CD14-positive monocyte (primary cell): ENCODE measurements around the gene RTCB. TPM values are rescaled to one million over a fixed set of nuclear protein-coding genes. Genes with fewer than 3 reads are reported as not detected.

ENCODE experiments used
- DNase-seq, 3 donors: peaks; one replicate each; pipeline ENCODE4 v3.0.0-alpha.2; 2011 to 2022
- H2AFZ ChIP-seq: 2 replicates; pipeline ENCODE4 v1.6.0; 2012; ENCODE audit warnings: mild to moderate bottlenecking, low read depth, low read length, inconsistent platforms; ENCODE audit not compliant: insufficient read depth, poor library complexity, severe bottlenecking
- H3K27ac ChIP-seq, 2 donors: 1 replicate in 1 of 2; 2 replicates in 1 of 2; pipeline ENCODE4 v1.5.1; 2012 to 2013; ENCODE audit warnings: low read length in 2 of 2, control low read depth in 1 of 2, inconsistent platforms in 1 of 2, low read depth in 1 of 2, mild to moderate bottlenecking in 1 of 2
- H3K27me3 ChIP-seq, 2 donors: one replicate each; pipeline versions ENCODE4 v1.6.0 to v1.6.1; 2011 to 2013; ENCODE audit warnings: low read length in 2 of 2; ENCODE audit not compliant: control insufficient read depth in 2 of 2, insufficient read depth in 2 of 2
- H3K36me3 ChIP-seq, 2 donors: replicated peaks in 1 of 2; 1 replicate in 1 of 2; 2 replicates in 1 of 2; pipeline versions ENCODE4 v1.5.1 to v1.6.1; 2012 to 2013; ENCODE audit warnings: low read length in 2 of 2, control low read depth in 1 of 2, inconsistent platforms in 1 of 2, mild to moderate bottlenecking in 1 of 2; ENCODE audit not compliant: insufficient read depth in 2 of 2, control insufficient read depth in 1 of 2
- H3K4me1 ChIP-seq, 2 donors: 1 replicate in 1 of 2; 2 replicates in 1 of 2; pipeline versions ENCODE4 v1.5.1 to v1.6.1; 2012 to 2013; ENCODE audit warnings: low read length in 2 of 2, control low read depth in 1 of 2, inconsistent platforms in 1 of 2, mild to moderate bottlenecking in 1 of 2, moderate library complexity in 1 of 2; ENCODE audit not compliant: insufficient read depth in 2 of 2, control insufficient read depth in 1 of 2
- H3K4me2 ChIP-seq: replicated peaks from 2 replicates; pipeline ENCODE3; 2012; ENCODE audit warnings: low read length, moderate library complexity, mild to moderate bottlenecking; ENCODE audit not compliant: poor library complexity, severe bottlenecking; ENCODE audit errors: extremely low read depth
- H3K4me3 ChIP-seq, 3 experiments: fragments of 200-600 bp in 1 of 3; sonication (generic) in 1 of 3; replicated peaks in 1 of 3; 1 replicate in 2 of 3; 2 replicates in 1 of 3; pipeline ENCODE4 v1.5.1; 2011 to 2013; ENCODE audit warnings: low read length in 3 of 3, mild to moderate bottlenecking in 3 of 3, control low read depth in 2 of 3, low read depth in 2 of 3, inconsistent platforms in 1 of 3, moderate library complexity in 1 of 3
- H3K79me2 ChIP-seq: 2 replicates; pipeline ENCODE4 v1.6.0; 2012; ENCODE audit warnings: mild to moderate bottlenecking, control low read depth, inconsistent platforms, low read length, moderate library complexity; ENCODE audit not compliant: insufficient read depth
- H3K9ac ChIP-seq: 2 replicates; pipeline ENCODE4 v1.6.0; 2017; ENCODE audit warnings: low read length, mild to moderate bottlenecking; ENCODE audit not compliant: insufficient read depth, poor library complexity, severe bottlenecking
- H3K9me3 ChIP-seq, 2 donors: replicated peaks in 1 of 2; 1 replicate in 1 of 2; 2 replicates in 1 of 2; pipeline versions ENCODE4 v1.5.1 to v1.6.1; 2012 to 2013; ENCODE audit warnings: low read length in 2 of 2, control low read depth in 1 of 2; ENCODE audit not compliant: control insufficient read depth in 1 of 2, insufficient read depth in 1 of 2
- H4K20me1 ChIP-seq: 2 replicates; pipeline ENCODE4 v1.6.0; 2012; ENCODE audit warnings: mild to moderate bottlenecking, low read length, control low read depth, moderate library complexity; ENCODE audit not compliant: insufficient read depth
- H3K27ac Mint-ChIP-seq, 7 donors: one replicate each; pipeline ENCODE4 v1.8.0; 2020; ENCODE audit warnings: mild to moderate bottlenecking in 7 of 7, mixed read lengths in 7 of 7, moderate library complexity in 6 of 7, inconsistent platforms in 2 of 7
- H3K27me3 Mint-ChIP-seq, 3 donors: one replicate each; pipeline ENCODE4 v1.8.0; 2021 to 2022; ENCODE audit warnings: low read depth in 3 of 3, mild to moderate bottlenecking in 3 of 3, mixed read lengths in 3 of 3, moderate library complexity in 3 of 3, inconsistent platforms in 1 of 3
- H3K36me3 Mint-ChIP-seq, 2 donors: one replicate each; pipeline ENCODE4 v1.8.0; 2020; ENCODE audit warnings: mixed read lengths in 2 of 2, inconsistent platforms in 1 of 2, mild to moderate bottlenecking in 1 of 2
- H3K4me1 Mint-ChIP-seq: one replicate; pipeline ENCODE4 v1.8.0; 2020; ENCODE audit warnings: mild to moderate bottlenecking, mixed read lengths
- H3K4me3 Mint-ChIP-seq, 2 donors: one replicate each; pipeline ENCODE4 v1.8.0; 2020; ENCODE audit warnings: mild to moderate bottlenecking in 2 of 2, mixed read lengths in 2 of 2, moderate library complexity in 1 of 2
- H3K9me3 Mint-ChIP-seq, 7 donors: one replicate each; pipeline ENCODE4 v1.8.0; 2020 to 2022; ENCODE audit warnings: mixed read lengths in 7 of 7, mild to moderate bottlenecking in 6 of 7, moderate library complexity in 6 of 7, inconsistent platforms in 2 of 7
- CTCF ChIP-seq: fragments of 200-600 bp; IDR thresholded peaks from one replicate; pipeline ENCODE4 v1.8.0; 2022; ENCODE audit warnings: antibody characterized with exemption, mild to moderate bottlenecking
- WGBS: methylation state at CpG from one replicate; pipeline ENCODE4 v1.1.5; 2013; ENCODE audit warnings: missing lambda C conversion rate; ENCODE audit not compliant: insufficient coverage; 5-methylcytosine and 5-hydroxymethylcytosine counted together
- intact Hi-C, 2 donors: fragments of 100-400 bp; cut with micrococcal nuclease; formaldehyde crosslinking; loops; one replicate each; pipeline versions ENCODE4 v1.15.0 to v1.15.1; 2023
- polyA plus RNA-seq, 3 donors: library from polyadenylated mRNA; depleted of rRNA in 1 of 3; unstranded in 2 of 3; stranded (reverse) in 1 of 3; fragments of 300-500 nt in 2 of 3; fragments of >200 nt in 1 of 3; fragmentation: Illumina TruSeq in 2 of 3; gene quantifications; 1 replicate in 2 of 3; 2 replicates in 1 of 3; pipeline ENCODE4 v1.2.3, GENCODE V29; 2012 to 2021

RTCB gene
- polyA plus RNA-seq, 3 donors, result 41.5 to 106 (median 104) TPM

GRCh38 chr22:32342977-32343376 lies 69.1 kb downstream of the RTCB start:
- intact Hi-C loops, result no loop called here
- peaks cover 13 to 32% (median 17%) of the 10 kb centered on the region in 3 donors for H3K27me3 Mint-ChIP-seq
- Histone ChIP-seq H3K9me3 (no peaks in the 10 kb centered on the region), H3K79me2 (no peaks in the 10 kb centered on the region), H3K9ac (no peak overlapping the region), H3K27ac (no peak overlapping the region), H3K4me1 (no peaks in the 10 kb centered on the region), H3K27me3 (peaks cover 6 to 24% of the 10 kb centered on the region in 2 donors), H4K20me1 (no peaks in the 10 kb centered on the region), H3K4me2 (no peak overlapping the region), H3K4me3 (no peak overlapping the region), H2AFZ (no peak overlapping the region), H3K36me3 (no peaks in the 10 kb centered on the region)
- H3K36me3 Mint-ChIP-seq, result no peaks in the 10 kb centered on the region
- H3K27ac Mint-ChIP-seq, result no peak overlapping the region
- H3K4me1 Mint-ChIP-seq, result no peaks in the 10 kb centered on the region
- peaks cover 0 to 4% (median 2%) of the 10 kb centered on the region in 7 donors for H3K9me3 Mint-ChIP-seq
- no peak overlapping the region for H3K4me3 Mint-ChIP-seq
- no peak for TF ChIP-seq CTCF
- WGBS, result no CpG with 5 or more reads among the region's 2 CpGs
- DNase-seq, result no peak

GRCh38 chr22:32341122-32341740 lies 70.8 kb downstream of the RTCB start:
- no peak overlapping the region for H3K27ac Mint-ChIP-seq
- Histone ChIP-seq H3K27ac (no peak overlapping the region), H3K9me3 (no peaks in the 10 kb centered on the region), H3K4me2 (no peak overlapping the region), H3K4me3 (no peak overlapping the region), H4K20me1 (no peaks in the 10 kb centered on the region), H3K36me3 (no peaks in the 10 kb centered on the region), H3K4me1 (no peaks in the 10 kb centered on the region), H3K9ac (no peak overlapping the region), H3K79me2 (no peaks in the 10 kb centered on the region), H2AFZ (no peak overlapping the region), H3K27me3 (peaks cover 6 to 24% of the 10 kb centered on the region in 2 donors)
- no peaks in the 10 kb centered on the region for H3K4me1 Mint-ChIP-seq
- peaks cover 0 to 2% (median 0%) of the 10 kb centered on the region in 7 donors for H3K9me3 Mint-ChIP-seq
- H3K36me3 Mint-ChIP-seq, result no peaks in the 10 kb centered on the region
- WGBS, result 81% methylated on average over 12 of the region's 13 CpGs
- DNase-seq, result no peak
- intact Hi-C loops, result no loop called here
- H3K4me3 Mint-ChIP-seq, result no peak overlapping the region
- peaks cover 15 to 31% (median 17%) of the 10 kb centered on the region in 3 donors for H3K27me3 Mint-ChIP-seq
- TF ChIP-seq CTCF, result no peak
